GM20000 (cell line): ENCODE results near the gene EXOC2.

Source experiments
- DNase-seq: peaks from one replicate; pipeline ENCODE4 v3.0.0; 2012; ENCODE audit warnings: low spot score
- CTCF ChIP-seq: IDR thresholded peaks from 2 replicates; pipeline ENCODE4 v1.5.1; 2012; ENCODE audit warnings: mild to moderate bottlenecking, control low read depth; ENCODE audit errors: extremely low read depth, missing control alignments

EXOC2 gene

GRCh38 chr6:439641-440167 lies 253.2 kb downstream of the EXOC2 start:
- no peak for TF ChIP-seq CTCF
- DNase-seq, result no peak

- no peak for DNase-seq
- TF ChIP-seq CTCF, result no peak
Observed at GRCh38 chr6:438634-439170, 254.2 kb downstream of the EXOC2 start.

GRCh38 chr6:437037-437392 lies 255.9 kb downstream of the EXOC2 start:
- TF ChIP-seq CTCF, result no peak
- no peak for DNase-seq

GRCh38 chr6:436308-437036 lies 256.5 kb downstream of the EXOC2 start:
- no peak for TF ChIP-seq CTCF
- DNase-seq, result no peak

GRCh38 chr6:435441-436307 lies 257.3 kb downstream of the EXOC2 start:
- DNase-seq, result no peak
- TF ChIP-seq CTCF, result no peak
